ENCODE data around the gene CPLX1. TPM values are rescaled to one million over a fixed set of nuclear protein-coding genes. Genes with fewer than 3 reads are reported as not detected.
A peak's percentile ranks its signal among the peaks of the same experiment; 100 is the strongest.

The CPLX1 gene
- total RNA-seq, 4 donors from 2014 or later = 1.8 to 2.4 (median 2.4) TPM; not detected in 1

DNA sequence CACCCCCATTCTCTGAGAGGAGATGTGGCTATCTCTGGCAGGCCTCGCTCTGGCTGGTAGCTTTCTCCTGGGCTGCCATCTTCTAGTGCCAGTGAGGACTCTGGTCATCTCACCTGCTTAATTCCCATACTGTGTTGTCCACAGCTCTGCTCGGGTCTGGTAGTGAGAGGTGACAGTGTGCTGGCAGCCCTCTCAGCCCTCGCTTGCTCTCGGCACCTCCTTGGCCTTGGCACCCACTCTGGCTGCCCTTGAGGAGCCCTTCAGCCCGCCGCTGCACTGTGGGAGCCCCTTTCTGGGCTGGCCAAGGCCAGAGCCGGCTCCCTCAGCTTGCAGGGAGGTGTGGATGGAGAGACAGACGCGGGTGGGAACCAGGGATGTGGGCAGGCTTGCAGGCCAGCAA, 52.7 kb downstream of the CPLX1 start:
- H3K27me3 ChIP-seq = no peaks in the 10 kb centered on the region
- peaks cover 0 to 100% (median 0%) of the 10 kb centered on the region in 3 donors for H3K36me3 ChIP-seq
- DNase-seq (ENCODE audit: low spot score in 2 of 2) = no peak
- TF ChIP-seq, protein P1, sequence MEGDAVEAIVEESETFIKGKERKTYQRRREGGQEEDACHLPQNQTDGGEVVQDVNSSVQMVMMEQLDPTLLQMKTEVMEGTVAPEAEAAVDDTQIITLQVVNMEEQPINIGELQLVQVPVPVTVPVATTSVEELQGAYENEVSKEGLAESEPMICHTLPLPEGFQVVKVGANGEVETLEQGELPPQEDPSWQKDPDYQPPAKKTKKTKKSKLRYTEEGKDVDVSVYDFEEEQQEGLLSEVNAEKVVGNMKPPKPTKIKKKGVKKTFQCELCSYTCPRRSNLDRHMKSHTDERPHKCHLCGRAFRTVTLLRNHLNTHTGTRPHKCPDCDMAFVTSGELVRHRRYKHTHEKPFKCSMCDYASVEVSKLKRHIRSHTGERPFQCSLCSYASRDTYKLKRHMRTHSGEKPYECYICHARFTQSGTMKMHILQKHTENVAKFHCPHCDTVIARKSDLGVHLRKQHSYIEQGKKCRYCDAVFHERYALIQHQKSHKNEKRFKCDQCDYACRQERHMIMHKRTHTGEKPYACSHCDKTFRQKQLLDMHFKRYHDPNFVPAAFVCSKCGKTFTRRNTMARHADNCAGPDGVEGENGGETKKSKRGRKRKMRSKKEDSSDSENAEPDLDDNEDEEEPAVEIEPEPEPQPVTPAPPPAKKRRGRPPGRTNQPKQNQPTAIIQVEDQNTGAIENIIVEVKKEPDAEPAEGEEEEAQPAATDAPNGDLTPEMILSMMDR (IDR thresholded peaks at IDR 0.05) = no peak
- no peak for TF ChIP-seq POLR2A (IDR thresholded peaks at IDR 0.05)
- TF ChIP-seq EP300 (IDR thresholded peaks at IDR 0.05) = no peak
- no peak overlapping the region for H3K4me3 ChIP-seq
- peaks cover 0 to 60% (median 5%) of the 10 kb centered on the region in 4 donors for H3K4me1 ChIP-seq
- peaks cover 0 to 48% (median 2%) of the 10 kb centered on the region in 4 donors for H3K9me3 ChIP-seq
- 42 to 79% methylated on average over 4 to 9 of the region's 9 CpGs for WGBS, 2 donors
- H3K27ac ChIP-seq = peak overlapping the region; percentile 50 to 80 (median 54)

DNA sequence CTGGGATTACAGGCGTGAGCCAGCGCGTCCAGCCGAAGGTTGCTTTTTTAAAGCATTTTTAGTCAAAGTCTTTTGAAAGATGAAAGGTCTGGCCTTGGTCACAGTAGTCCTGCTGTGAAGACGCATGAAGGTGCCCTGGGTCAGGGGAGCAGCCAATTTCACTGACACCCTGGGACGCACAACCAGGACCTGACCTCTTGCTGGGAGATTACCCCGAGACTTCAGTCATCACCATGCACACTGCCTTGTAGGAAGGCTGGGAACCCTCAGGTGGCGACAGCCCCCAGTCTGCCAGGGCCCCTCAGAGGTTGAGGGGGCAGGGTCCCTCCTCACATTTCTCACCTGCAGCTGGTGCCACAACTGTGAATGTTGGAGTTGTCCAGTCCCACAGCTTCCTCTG, 53.2 kb downstream of the CPLX1 start:
- Histone ChIP-seq H3K9me3 (peaks cover 0 to 52% (median 2%) of the 10 kb centered on the region in 4 donors), H3K4me3 (no peak overlapping the region), H3K36me3 (peaks cover 0 to 100% (median 0%) of the 10 kb centered on the region in 3 donors), H3K4me1 (peaks cover 0 to 59% (median 5%) of the 10 kb centered on the region in 4 donors), H3K27ac (peak overlapping the region; percentile 50 to 80 (median 54)), H3K27me3 (no peaks in the 10 kb centered on the region)
- 65 to 77% methylated on average over 4 to 7 of the region's 8 CpGs for WGBS, 2 donors
- TF ChIP-seq EP300 (IDR thresholded peaks at IDR 0.05) (no peak), POLR2A (IDR thresholded peaks at IDR 0.05) (no peak)
- TF ChIP-seq, protein P1 (IDR thresholded peaks at IDR 0.05) = no peak
- no peak for DNase-seq (ENCODE audit: low spot score in 2 of 2)

DNA sequence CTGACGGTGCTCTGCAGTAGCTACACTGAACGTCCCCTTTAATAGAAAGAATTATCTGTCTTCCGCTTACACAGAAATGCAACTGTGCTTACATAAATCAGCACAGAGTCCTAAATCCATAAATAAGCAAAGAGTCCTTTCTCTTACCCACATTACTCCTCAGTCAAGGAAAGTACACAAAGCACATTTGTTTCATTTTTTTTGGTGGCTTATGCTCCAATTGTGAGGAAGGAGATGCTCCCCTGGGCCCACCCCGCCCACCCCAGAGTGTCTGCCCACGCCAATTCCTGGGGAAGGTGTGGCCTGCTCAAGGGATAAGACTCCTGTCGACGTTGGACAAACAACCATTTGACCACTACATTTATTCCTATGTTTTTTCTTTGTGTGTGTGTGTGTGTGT, 53.8 kb downstream of the CPLX1 start:
- Histone ChIP-seq H3K27ac (peak overlapping the region; percentile 43 to 80 (median 63)), H3K27me3 (no peaks in the 10 kb centered on the region), H3K4me1 (peaks cover 0 to 59% (median 5%) of the 10 kb centered on the region in 4 donors), H3K9me3 (peaks cover 0 to 57% (median 2%) of the 10 kb centered on the region in 4 donors), H3K4me3 (no peak overlapping the region), H3K36me3 (peaks cover 0 to 100% (median 0%) of the 10 kb centered on the region in 3 donors)
- peak in 1 of 2 donors; percentile 3 for TF ChIP-seq POLR2A (IDR thresholded peaks at IDR 0.05)
- TF ChIP-seq, protein P1 (IDR thresholded peaks at IDR 0.05) = no peak
- TF ChIP-seq EP300 (IDR thresholded peaks at IDR 0.05) = peak in 1 of 2 donors; percentile 42
- WGBS, 2 donors = 35% methylated on average over 7 of the region's 7 CpGs
- no peak for DNase-seq (ENCODE audit: low spot score in 2 of 2)

DNA sequence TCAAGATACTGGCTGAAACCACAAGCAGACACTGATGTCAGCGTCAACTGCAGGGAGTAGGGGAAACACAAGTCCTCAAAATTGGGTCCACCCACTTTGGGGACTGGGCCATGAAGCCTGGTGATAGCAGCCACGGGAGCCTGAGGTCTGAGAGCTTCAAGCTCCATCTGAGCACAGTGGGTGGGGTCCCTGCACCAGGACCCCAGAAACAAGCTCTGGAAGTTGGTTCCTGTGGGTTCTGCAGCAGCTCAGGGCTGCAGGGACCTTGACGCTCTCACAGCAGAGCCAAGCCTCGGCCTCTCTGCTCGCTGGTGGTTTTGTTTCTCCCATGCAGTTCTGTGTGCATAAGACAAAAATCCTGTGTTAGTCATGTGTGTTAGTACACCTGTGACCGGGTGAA, 54.5 kb downstream of the CPLX1 start:
- peaks cover 4 to 100% (median 5%) of the 10 kb centered on the region in 3 donors for H3K36me3 ChIP-seq
- peaks cover 0 to 55% (median 5%) of the 10 kb centered on the region in 4 donors for H3K4me1 ChIP-seq
- no peak for DNase-seq (ENCODE audit: low spot score in 2 of 2)

DNA sequence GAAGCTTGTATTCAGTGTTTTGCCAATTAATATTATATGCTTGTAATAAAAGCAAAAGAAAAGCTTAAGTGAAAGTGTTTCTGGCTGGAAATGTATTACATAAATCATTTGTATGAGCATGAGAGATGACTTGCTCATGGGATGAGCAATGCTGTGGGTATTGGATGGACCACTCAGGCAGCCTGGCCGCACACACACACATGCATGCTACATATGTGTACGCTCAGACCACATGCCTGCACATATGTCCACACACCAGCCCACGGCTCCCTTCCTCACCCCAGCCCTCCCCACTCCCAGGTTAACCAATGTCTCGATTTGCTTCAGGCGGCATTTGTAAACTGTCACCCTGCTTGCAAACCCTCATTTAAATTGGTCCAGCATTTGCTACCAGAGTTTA, 55.9 kb downstream of the CPLX1 start:
- H3K36me3 ChIP-seq = peaks cover 5 to 100% (median 6%) of the 10 kb centered on the region in 3 donors
- H3K4me3 ChIP-seq = no peak overlapping the region
- H3K9me3 ChIP-seq = peaks cover 0 to 76% (median 8%) of the 10 kb centered on the region in 4 donors
- TF ChIP-seq EP300 (IDR thresholded peaks at IDR 0.05) = no peak
- no peak for DNase-seq (ENCODE audit: low spot score in 2 of 2)
- WGBS, 2 donors = 88 to 90% methylated on average over 5 of the region's 5 CpGs
- H3K4me1 ChIP-seq = peaks cover 0 to 41% (median 5%) of the 10 kb centered on the region in 4 donors
- H3K27me3 ChIP-seq = no peaks in the 10 kb centered on the region
- no peak overlapping the region for H3K27ac ChIP-seq

More for the DNA sequence above, 54.5 kb downstream of the CPLX1 start:
- 67 to 70% methylated on average over 4 to 5 of the region's 6 CpGs for WGBS, 2 donors
- no peak for TF ChIP-seq POLR2A (IDR thresholded peaks at IDR 0.05)
- TF ChIP-seq, protein P1 (IDR thresholded peaks at IDR 0.05) = no peak
- Histone ChIP-seq H3K9me3 (peaks cover 0 to 64% (median 3%) of the 10 kb centered on the region in 4 donors), H3K27me3 (no peaks in the 10 kb centered on the region), H3K27ac (peak overlapping the region in 3 of 4 donors; percentile 43 to 80 (median 75)), H3K4me3 (no peak overlapping the region)

All from tibial nerve (tissue), 4 donors.